GM19467 (cell line): ENCODE results near the gene THSD8.
"Not testable (repeated sequence)": the region's sequence is repeated elsewhere in the genome, so short reads cannot be mapped to it uniquely, and the experiment has no call there.

Experiments used
- ATAC-seq: cut with Tn5 transposase; IDR thresholded peaks from one replicate; pipeline ENCODE4 v1.9.1; 2021; ENCODE audit warnings: mild to moderate bottlenecking, moderate library complexity; ENCODE audit not compliant: unreplicated experiment

THSD8 gene

DNA sequence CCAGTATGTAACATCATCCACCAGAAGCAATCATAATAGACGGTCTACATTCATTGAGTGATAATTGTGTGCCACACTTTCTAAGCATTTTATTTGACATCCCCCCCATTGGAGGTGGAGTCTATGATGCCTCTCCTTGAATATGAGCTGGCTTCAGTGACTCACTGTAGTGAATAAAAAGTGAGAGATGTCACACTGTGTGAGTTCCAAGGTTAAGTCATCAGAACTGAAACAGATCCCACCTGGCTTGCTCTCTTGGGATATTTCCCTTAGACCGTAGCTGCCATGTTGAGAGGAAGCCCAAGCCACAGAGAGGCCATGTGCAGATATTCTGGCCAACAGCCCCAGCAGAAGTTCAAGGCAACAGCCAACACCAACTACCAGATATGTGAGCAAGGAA lies 19.9 kb downstream of the THSD8 start:
- ATAC-seq: no peak

DNA sequence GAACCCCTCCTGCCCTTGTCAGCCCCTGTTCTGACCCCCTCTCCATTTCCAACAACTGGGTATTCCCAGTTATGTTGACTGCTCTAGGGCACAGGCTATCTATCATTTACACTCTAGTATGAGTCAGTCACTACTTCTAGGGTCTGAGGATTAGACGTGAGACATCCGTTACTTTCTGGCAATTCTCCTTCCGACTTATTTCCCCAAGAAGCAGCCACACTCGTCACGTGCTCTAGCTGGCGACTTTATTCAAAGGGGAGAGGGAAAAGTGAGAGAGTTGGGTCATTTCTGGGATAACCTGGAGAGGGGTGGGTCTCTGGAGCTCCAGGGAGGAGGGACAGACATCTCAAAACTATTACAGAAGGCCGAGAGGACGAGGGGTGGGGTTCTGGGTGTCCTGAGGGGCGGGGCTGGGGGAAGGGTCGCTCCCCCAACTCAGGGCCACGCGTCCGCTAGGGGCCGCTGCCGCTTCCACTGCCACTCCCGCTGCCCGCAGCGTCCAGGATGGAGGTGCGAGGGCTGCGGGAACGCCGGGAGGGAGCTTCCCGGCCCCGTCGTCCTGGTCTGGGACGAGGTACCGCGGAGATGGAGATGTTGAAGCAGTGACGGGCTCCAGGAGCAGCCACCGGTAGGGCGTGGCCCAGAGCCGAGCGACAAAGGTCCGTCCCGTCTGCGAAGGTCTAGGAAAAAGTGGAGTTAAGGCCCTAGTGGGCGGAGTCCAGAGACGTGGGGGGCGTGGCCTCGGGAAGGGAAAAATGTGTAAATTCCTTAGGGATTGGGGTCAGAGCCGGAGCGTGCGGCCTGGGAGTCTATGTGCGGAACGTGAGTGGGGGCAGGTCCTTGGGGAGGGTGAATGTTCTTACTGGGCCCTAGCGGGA lies 23.6 kb downstream of the THSD8 start:
- no peak for ATAC-seq

DNA sequence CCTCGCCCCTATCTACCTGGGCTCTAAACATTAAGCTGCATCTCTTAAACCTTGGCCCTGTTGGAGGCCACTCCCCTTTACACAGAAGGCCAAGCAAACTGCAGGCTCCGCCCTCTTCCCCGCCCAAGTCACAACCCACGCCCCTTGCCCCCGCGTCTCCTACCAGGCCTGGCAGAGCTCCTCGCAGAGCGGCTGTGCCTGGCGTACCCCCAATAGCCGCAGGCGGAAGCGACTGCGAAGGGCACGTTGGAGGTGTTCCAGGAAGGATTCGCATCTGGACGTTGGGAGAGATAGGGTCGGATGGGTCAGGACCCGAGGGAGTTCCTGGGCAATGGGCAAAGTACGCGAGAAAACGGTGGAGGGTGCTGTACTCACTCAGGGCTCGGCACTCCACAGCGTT lies 26.6 kb downstream of the THSD8 start:
- no peak for ATAC-seq

DNA sequence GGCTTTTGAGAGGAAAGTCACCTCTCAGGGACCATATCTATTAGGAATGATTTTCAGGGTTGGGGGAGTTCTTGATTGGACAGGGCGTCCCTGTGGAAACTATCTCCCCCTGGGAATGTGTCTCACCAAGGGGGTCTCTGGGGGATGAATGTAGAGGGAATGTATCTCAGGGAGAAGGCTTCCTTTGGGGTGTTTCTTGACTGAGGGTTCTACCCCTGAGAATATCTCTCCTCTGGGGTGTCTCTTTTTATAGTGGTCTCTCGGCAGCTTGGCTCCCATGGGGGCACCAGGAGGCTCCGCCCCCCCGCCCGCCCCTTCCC lies 31.5 kb downstream of the THSD8 start:
- no peak for ATAC-seq

GRCh38 chr19:12833738-12834565 lies 32.1 kb downstream of the THSD8 start:
- no peak for ATAC-seq

- no peak for ATAC-seq
Observed at GRCh38 chr19:12834566-12834943, 32.7 kb downstream of the THSD8 start, which contains the start of gene RTBDN. TSS of gene RTBDN (minus strand) at chr19:12834579. CDS start at chr19:12829979, 4,600 bp downstream.

- ATAC-seq: no peak
Observed at GRCh38 chr19:12834976-12835757, 33.3 kb downstream of the THSD8 start.

GRCh38 chr19:12836529-12836863 lies 34.6 kb downstream of the THSD8 start:
- ATAC-seq: no peak

GRCh38 chr19:12837225-12837624 lies 35.4 kb downstream of the THSD8 start:
- no peak for ATAC-seq

- ATAC-seq: no peak
Observed at GRCh38 chr19:12838182-12838885, 36.5 kb downstream of the THSD8 start, which contains the start of gene MAST1. TSS of gene MAST1 (plus strand) at chr19:12838515. CDS start at chr19:12838573, 58 bp downstream.

- ATAC-seq: no peak
Observed at GRCh38 chr19:12838886-12839756, 37.3 kb downstream of the THSD8 start.

- ATAC-seq: no peak
Observed at GRCh38 chr19:12840091-12841079, 38.5 kb downstream of the THSD8 start.

GRCh38 chr19:12841094-12841493 lies 39.2 kb downstream of the THSD8 start:
- ATAC-seq: no peak

DNA sequence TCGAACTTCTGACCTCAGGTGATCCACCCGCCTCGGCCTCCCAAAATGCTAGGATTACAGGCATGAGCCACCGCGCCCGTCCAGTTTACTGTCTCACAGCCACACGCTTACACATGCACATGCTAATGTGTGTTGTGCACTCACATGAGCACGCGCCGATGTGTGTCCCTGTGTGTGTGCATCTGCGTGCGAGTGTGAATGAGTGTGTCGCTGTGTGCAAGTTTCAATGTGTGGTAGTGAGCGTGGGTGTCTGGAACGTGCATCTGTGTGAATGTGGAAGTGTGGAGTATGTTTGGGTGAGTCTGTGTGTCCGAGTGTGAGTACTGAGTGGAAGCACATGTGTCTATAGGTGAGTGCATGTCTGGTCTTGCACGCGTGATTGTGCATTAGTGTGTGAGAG lies 40.6 kb downstream of the THSD8 start:
- ATAC-seq: no peak

DNA sequence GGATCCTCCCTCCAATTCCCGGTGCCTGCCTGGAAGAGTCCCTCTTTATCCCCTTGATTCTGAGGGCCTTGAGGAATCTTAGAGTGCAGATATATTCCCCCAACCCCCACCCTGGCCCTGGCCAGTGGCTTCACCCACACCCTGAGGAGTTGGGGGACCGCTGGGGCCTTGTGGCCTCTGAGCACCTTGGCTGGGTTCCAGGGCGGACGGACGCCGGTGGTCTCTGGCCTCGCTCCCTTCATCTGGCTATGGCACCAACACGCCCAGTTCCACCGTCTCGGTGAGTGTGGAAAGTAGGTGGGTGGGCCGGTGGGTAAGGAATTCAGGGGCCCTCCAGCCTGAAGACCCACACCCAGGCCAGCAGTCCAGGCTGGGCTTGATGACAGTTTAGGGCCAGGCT lies 41.5 kb downstream of the THSD8 start:
- ATAC-seq: no peak

DNA sequence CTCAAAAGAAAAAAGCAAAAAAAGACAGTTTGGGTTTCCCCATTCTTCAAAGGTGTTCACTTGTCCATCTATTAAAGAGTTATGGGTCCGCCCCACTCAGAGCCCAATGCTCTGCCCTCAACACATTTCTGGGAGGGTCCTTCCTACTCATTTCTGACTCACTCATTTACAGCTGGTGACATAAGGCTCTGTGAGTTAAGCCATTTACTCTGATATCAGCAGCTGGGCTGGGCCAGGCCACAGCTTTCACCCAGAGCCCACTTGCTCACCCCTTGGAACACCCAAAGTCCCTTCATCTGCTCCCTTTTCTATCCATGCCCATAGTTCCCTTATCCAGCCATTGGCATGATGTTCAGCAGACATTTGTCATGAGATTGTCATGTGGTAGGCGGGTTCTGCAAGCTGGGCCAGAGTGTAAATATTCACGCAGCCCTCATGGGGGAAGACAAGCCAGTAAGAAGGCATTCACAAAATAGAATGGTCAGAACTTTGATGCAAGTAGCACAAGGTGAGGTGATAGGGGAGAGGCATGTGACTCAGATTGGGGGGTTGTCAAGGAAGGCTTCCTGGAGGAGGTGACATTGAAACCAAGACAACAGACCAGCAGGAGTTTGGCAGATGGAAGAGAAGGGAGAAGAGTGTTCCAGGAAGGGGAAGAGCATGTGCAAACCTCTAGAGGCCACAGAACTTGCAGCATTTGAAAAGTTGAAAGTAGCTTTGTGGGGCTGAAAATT lies 42.3 kb downstream of the THSD8 start:
- ATAC-seq: no peak

DNA sequence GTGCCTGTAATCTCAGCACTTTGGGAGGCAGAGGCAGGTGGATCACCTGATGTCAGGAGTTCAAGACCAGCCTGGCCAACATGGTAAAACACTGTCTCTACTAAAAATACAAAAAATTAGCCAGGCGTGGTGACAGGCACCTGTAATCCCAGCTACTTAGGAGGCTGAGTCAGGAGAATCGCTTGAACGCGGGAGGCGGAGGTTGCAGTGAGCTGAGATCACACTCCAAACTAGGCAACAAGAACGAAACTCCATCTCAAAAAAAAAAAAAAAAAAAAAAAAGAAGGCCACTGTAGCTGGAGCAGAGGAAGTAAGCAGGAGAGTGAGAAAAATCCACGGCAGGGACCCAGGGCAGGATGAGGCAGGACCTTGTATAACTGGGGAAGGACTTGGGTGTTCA lies 44.7 kb downstream of the THSD8 start:
- not testable (repeated sequence) for ATAC-seq
